ENCODE results near the gene SLC5A4.

SLC5A4 gene

GRCh38 chr22:32218470-32218869 is 36.7 kb downstream of the SLC5A4 start:
- in situ Hi-C loops (cut with MboI; ENCODE audit: low pct_unique_long_range_greater_than_20kb, low sequenced_read_pairs, unreplicated experiment) = no loop called here
- DNase-seq (ENCODE audit: low spot score) = no peak

DNA sequence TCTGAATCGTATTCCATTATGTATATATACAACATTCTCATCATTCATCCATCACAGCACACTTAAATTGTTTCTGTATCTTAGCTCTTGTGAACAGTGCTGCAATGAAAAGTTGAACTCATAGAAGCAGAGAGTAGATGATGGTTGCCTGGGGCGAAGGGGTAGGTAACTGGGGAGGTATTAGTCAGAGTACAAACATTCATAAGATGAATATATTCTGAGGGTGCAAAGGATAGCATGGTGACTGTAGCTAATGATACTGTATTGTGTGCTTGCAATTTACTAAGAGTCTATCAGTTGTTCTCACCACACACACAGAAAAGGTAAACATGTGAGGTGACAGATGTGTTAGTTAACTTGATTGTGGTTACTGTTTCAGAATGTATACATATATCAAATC is 37.7 kb downstream of the SLC5A4 start:
- in situ Hi-C loops (cut with MboI; ENCODE audit: low pct_unique_long_range_greater_than_20kb, low sequenced_read_pairs, unreplicated experiment) = no loop called here
- TF ChIP-seq, protein P1, sequence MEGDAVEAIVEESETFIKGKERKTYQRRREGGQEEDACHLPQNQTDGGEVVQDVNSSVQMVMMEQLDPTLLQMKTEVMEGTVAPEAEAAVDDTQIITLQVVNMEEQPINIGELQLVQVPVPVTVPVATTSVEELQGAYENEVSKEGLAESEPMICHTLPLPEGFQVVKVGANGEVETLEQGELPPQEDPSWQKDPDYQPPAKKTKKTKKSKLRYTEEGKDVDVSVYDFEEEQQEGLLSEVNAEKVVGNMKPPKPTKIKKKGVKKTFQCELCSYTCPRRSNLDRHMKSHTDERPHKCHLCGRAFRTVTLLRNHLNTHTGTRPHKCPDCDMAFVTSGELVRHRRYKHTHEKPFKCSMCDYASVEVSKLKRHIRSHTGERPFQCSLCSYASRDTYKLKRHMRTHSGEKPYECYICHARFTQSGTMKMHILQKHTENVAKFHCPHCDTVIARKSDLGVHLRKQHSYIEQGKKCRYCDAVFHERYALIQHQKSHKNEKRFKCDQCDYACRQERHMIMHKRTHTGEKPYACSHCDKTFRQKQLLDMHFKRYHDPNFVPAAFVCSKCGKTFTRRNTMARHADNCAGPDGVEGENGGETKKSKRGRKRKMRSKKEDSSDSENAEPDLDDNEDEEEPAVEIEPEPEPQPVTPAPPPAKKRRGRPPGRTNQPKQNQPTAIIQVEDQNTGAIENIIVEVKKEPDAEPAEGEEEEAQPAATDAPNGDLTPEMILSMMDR (IDR thresholded peaks at IDR 0.05; ENCODE audit: extremely low read depth, insufficient read depth, missing control alignments) = no peak
- no peak for DNase-seq (ENCODE audit: low spot score)

More at GRCh38 chr22:32218470-32218869, 36.7 kb downstream of the SLC5A4 start:
- TF ChIP-seq, protein P1 (IDR thresholded peaks at IDR 0.05; ENCODE audit: extremely low read depth, insufficient read depth, missing control alignments) = no peak

- in situ Hi-C loops (cut with MboI; ENCODE audit: low pct_unique_long_range_greater_than_20kb, low sequenced_read_pairs, unreplicated experiment) = no loop called here
- TF ChIP-seq, protein P1 (IDR thresholded peaks at IDR 0.05; ENCODE audit: extremely low read depth, insufficient read depth, missing control alignments) = no peak
These were observed 38.2 kb downstream of the SLC5A4 start for GRCh38 chr22:32216911-32217310.

GRCh38 chr22:32211011-32211410 is 44.1 kb downstream of the SLC5A4 start:
- in situ Hi-C loops (cut with MboI; ENCODE audit: low pct_unique_long_range_greater_than_20kb, low sequenced_read_pairs, unreplicated experiment) = no loop called here
- TF ChIP-seq, protein P1 (IDR thresholded peaks at IDR 0.05; ENCODE audit: extremely low read depth, insufficient read depth, missing control alignments) = no peak
- no peak for DNase-seq (ENCODE audit: low spot score)

More at GRCh38 chr22:32216911-32217310, 38.2 kb downstream of the SLC5A4 start:
- no peak for DNase-seq (ENCODE audit: low spot score)

DNA sequence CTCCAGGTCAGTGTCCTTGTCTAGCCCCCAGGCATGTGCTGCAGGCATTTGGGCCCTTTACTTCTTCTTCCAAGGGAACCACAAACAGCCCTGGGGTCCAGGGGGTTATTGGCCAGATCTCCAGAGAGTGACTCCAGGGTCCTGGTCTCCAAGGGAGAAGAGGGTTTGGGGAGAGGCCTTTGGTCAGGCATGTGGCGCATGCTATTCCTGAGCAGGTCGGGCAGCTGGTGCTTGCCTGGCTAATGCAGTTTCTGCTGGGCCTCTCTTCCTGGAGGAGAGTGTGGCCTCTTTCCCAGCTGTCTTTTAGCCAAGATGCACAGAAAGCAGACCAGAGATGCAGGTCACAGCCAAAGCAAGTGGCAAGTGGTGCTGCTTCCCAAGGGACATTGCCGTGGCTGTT is 46.5 kb downstream of the SLC5A4 start:
- in situ Hi-C loops (cut with MboI; ENCODE audit: low pct_unique_long_range_greater_than_20kb, low sequenced_read_pairs, unreplicated experiment) = no loop called here
- TF ChIP-seq, protein P1 (IDR thresholded peaks at IDR 0.05; ENCODE audit: extremely low read depth, insufficient read depth, missing control alignments) = no peak
- DNase-seq (ENCODE audit: low spot score) = no peak

- TF ChIP-seq, protein P1 (IDR thresholded peaks at IDR 0.05; ENCODE audit: extremely low read depth, insufficient read depth, missing control alignments) = no peak
- in situ Hi-C loops (cut with MboI; ENCODE audit: low pct_unique_long_range_greater_than_20kb, low sequenced_read_pairs, unreplicated experiment) = no loop called here
- DNase-seq (ENCODE audit: low spot score) = no peak
These were observed 47.1 kb downstream of the SLC5A4 start for GRCh38 chr22:32207971-32208480.

All from GM13977 (cell line).